WERI-Rb-1 (cell line): ENCODE data around the gene ZNF185.

ENCODE experiments used
- DNase-seq: peaks from one replicate; pipeline ENCODE4 v3.0.0-alpha.2; 2020
- H3K27ac ChIP-seq: fragments of 250-450 bp; sonication (Bioruptor Pico); 2 replicates; pipeline ENCODE4 v1.5.1; 2020; ENCODE audit warnings: mild to moderate bottlenecking, moderate library complexity
- H3K27me3 ChIP-seq: fragments of 250-450 bp; sonication (Bioruptor Pico); 2 replicates; pipeline ENCODE4 v1.5.1; 2021; ENCODE audit warnings: mild to moderate bottlenecking, low read depth, moderate library complexity; ENCODE audit not compliant: insufficient read depth, severe bottlenecking
- H3K36me3 ChIP-seq: fragments of 250-450 bp; sonication (Bioruptor Pico); 2 replicates; pipeline ENCODE4 v1.5.1; 2020; ENCODE audit warnings: mild to moderate bottlenecking, moderate library complexity
- H3K4me3 ChIP-seq: 2 replicates; pipeline ENCODE4 v1.5.1; 2011; ENCODE audit warnings: low read depth, mild to moderate bottlenecking, control low read depth, low read length
- H3K9me3 ChIP-seq: fragments of 250-450 bp; sonication (Bioruptor Pico); 2 replicates; pipeline ENCODE4 v1.5.1; 2021; ENCODE audit warnings: mild to moderate bottlenecking, moderate library complexity; ENCODE audit not compliant: severe bottlenecking
- TF ChIP-seq, protein P1 (sequence below): IDR thresholded peaks from 2 replicates; pipeline ENCODE4 v1.5.1; 2011; ENCODE audit warnings: low read depth, mild to moderate bottlenecking, control low read depth, inconsistent platforms, low read length

ZNF185 gene

DNA sequence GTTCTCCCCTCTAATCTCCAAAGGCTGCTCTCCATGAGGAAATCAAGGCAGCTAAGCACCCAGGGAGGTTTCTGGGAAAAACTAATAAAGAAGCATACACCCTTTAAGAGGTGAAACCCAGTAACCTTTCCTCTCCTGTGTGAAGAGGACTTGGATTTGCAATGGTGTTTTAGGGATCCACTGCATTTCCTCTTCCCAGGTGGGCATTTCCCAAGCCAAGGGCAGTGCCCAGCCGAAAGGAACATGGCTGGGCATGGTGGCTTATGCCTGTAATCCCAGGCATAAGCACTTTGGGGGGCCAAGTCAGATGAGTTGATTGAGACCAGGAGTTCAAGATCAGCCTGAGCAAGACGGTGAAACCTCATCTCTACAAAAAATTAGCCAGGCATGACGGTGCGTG, 5.4 kb upstream of the ZNF185 start:
- TF ChIP-seq, protein P1, sequence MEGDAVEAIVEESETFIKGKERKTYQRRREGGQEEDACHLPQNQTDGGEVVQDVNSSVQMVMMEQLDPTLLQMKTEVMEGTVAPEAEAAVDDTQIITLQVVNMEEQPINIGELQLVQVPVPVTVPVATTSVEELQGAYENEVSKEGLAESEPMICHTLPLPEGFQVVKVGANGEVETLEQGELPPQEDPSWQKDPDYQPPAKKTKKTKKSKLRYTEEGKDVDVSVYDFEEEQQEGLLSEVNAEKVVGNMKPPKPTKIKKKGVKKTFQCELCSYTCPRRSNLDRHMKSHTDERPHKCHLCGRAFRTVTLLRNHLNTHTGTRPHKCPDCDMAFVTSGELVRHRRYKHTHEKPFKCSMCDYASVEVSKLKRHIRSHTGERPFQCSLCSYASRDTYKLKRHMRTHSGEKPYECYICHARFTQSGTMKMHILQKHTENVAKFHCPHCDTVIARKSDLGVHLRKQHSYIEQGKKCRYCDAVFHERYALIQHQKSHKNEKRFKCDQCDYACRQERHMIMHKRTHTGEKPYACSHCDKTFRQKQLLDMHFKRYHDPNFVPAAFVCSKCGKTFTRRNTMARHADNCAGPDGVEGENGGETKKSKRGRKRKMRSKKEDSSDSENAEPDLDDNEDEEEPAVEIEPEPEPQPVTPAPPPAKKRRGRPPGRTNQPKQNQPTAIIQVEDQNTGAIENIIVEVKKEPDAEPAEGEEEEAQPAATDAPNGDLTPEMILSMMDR: no peak
- Histone ChIP-seq H3K27ac (no peak overlapping the region), H3K9me3 (no peaks in the 10 kb centered on the region), H3K36me3 (no peaks in the 10 kb centered on the region), H3K27me3 (peaks cover 13% of the 10 kb centered on the region), H3K4me3 (no peak overlapping the region)
- no peak for DNase-seq

DNA sequence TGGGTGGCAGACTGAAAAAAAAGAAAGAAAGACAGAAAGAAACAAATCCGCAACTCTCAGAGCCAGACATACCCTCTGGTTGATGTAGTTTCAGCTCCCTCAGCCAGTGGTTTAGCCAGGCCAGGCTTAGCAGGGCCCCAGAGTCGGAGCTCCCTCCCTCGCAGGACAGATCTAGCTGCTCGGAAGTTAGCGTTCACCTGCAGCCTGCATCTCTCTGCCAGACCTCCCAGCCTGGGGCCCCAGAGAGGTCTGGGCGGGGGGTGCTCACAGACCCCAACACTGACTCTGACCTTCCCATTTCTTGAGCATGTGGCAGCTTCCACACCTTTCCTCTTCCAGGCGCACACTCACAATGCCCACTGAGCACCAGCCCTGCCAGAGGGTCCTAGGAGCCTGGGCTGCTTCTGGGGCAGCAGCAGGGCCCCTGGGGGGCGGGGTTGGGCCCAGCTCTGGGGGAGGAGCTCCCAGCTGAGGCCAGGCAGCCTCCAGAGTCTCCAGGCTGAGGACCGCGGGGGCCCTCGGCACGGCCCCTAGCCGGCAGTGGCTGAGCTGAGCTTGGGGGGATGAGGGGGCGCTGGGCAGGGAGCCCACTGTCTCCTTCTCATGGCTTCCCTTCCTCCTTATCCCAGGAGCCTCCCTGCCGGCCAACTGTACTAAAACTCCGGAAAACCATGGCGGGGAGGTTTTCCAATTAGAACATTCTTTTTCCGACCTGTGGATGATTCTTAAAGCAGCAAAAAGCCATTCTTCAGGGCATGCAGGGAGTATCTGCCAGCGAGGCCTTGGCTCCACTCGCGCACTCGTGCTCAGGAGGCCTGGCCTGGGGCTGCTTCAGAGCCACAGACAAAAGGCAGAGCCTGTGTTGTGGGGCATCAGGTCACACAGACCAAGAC, 4.6 kb upstream of the ZNF185 start:
- peak overlapping the region; percentile 78 for H3K27ac ChIP-seq
- H3K27me3 ChIP-seq: peaks cover 10% of the 10 kb centered on the region
- TF ChIP-seq, protein P1: no peak
- no peaks in the 10 kb centered on the region for H3K36me3 ChIP-seq
- H3K9me3 ChIP-seq: no peaks in the 10 kb centered on the region
- no peak for DNase-seq
- no peak overlapping the region for H3K4me3 ChIP-seq

DNA sequence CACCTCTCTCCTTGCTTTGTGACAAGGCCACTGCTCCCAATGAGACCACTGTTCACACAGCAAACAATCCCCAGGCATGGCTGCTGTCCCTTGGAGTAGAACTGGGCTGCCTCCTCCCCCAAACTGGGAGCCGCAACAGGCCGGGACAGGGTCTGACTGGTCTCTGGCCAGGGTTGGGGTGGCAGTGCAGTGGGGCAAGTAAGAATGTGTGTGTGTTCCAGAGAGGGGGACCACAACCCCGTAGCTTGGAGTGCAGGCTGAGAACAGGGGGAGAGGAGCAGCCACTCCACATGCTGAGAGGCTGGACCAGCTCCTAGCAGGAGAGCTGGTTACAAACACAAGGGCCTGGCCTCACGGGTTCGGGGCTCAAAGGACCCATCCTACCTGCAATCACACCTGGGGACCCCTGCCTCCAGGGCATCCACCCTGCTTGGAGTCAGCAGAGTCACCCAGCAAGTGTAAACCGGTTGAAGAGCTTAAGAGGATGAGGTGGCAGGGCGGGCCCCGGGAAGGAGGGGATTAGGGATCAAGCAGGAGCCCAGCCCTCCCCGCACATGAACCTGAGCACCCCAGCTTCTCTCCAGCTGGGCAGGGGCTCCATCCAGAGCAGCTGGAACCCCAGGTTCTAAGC, 3.8 kb upstream of the ZNF185 start:
- Histone ChIP-seq H3K36me3 (no peaks in the 10 kb centered on the region), H3K4me3 (no peak overlapping the region), H3K9me3 (no peaks in the 10 kb centered on the region), H3K27me3 (peaks cover 16% of the 10 kb centered on the region), H3K27ac (peak overlapping the region; percentile 78)
- peak; percentile 88 for DNase-seq
- TF ChIP-seq, protein P1: no peak

DNA sequence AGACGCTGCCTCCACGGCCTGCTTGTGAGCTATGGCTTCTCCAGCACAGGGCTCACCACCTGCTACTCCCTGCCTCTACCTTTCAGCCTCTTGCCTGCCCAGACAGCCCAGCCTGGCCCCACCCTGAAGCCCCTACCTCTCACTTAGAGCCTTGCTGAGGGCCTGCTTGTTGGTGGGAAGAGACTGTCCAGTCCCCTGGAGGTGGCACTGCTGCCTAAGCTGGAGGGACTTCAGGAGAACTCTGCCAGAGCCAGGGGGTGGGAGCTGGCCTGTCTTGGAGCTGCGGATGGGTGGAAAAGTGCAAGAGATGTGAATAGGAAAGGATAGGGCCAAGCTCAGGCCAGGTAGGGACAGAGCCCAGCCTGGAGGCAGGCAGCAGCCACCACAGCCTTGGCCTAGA, 2.7 kb upstream of the ZNF185 start:
- TF ChIP-seq, protein P1: no peak
- H3K36me3 ChIP-seq: no peaks in the 10 kb centered on the region
- no peaks in the 10 kb centered on the region for H3K9me3 ChIP-seq
- DNase-seq: no peak
- peaks cover 20% of the 10 kb centered on the region for H3K27me3 ChIP-seq
- peak overlapping the region; percentile 78 for H3K27ac ChIP-seq
- no peak overlapping the region for H3K4me3 ChIP-seq

DNA sequence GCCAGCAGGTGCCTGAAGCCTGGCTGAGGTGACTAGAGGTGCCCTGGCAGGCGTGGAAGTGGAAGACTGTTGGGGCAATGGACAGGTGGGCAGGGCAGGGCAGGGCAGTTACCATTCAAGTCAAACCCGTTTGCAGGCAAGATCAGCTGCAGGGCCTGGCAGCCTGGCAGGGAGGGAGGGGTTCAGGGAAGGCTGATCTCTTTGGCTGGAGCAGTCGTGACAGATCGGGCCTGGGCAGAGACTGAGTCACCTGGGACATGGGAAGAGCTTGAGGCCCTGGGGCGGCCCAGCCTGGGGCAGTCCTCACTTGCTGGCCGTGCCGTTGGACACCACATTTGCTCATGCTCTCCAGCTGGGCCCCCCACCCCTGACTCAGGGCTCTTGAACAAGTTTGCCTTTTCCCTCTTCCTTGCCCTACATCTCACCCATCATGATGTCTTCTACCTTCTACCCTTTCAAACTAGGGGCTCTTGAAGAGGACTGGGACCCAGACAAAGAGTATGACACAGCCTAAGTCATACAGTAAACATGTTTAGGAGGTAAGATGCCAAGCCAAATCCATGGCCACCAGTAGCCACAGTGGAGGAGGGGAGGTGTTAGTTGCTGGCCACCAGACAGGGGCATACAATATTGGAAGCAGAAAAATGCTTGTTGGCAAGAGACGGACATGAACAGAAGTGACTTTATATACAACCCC, 2.0 kb upstream of the ZNF185 start:
- no peak for DNase-seq
- Histone ChIP-seq H3K4me3 (no peak overlapping the region), H3K27ac (no peak overlapping the region), H3K36me3 (no peaks in the 10 kb centered on the region), H3K27me3 (peaks cover 24% of the 10 kb centered on the region), H3K9me3 (no peaks in the 10 kb centered on the region)
- TF ChIP-seq, protein P1: no peak
